ENCODE results near the gene QRFPR. TPM values are rescaled to one million over a fixed set of nuclear protein-coding genes. Genes with fewer than 3 reads are reported as not detected.

QRFPR gene
- total RNA-seq, 1 donor from 2014 or later = not detected

DNA sequence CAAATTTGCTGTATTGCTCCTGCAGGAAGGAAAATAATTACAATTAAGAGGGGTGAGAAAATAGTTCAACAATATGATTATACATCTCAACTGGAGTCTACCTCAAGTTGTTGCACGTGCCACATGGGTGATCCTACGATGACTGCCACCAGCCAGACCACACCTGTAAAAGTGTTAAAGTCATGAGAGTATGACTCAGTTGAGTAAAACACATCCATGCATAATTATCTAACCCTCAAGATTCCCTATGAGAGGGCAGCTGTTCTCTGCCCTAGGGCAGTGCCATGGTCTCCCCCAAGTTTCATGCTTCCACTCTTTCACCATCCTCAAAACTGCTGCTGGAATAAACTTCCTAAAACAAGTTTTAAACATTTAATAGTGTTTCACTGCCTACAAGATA, 44.1 kb downstream of the QRFPR start:
- H3K4me1 Mint-ChIP-seq = no peaks in the 10 kb centered on the region
- H3K36me3 Mint-ChIP-seq (ENCODE audit: low read depth) = no peaks in the 10 kb centered on the region

DNA sequence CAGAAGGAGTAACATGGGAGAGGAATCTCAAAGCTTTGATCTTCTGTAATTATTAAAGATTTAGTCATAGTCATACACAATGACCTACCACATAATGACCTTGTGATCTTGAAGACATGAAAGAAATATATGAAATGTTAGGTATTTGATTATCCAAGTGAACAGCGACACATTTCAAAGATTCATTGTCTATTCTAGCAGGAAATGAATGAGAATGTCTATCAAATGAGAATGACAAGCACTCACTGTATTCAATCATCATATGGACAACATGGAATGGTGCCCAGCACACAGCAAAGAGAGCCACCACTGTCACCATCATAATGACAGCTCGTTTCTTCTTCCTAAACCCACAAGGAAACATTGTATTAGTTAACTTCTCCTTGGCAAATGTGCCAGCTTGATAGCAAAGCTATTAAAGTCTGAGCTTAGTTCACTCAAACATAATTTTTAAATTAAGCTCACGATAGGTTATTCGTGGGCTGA, 50.6 kb downstream of the QRFPR start:
- DNase-seq (no peak), ATAC-seq (ENCODE audit: low read depth) (no peak)
- Mint-ChIP-seq H3K27ac (no peak overlapping the region), H3K9me3 (no peaks in the 10 kb centered on the region), H3K27me3 (peaks cover 5% of the 10 kb centered on the region), H3K4me3 (no peak overlapping the region), H3K4me1 (no peaks in the 10 kb centered on the region), H3K36me3 (ENCODE audit: low read depth) (no peaks in the 10 kb centered on the region)
- intact Hi-C loops (cut with micrococcal nuclease) = no loop called here
- no peak for TF ChIP-seq CTCF (IDR thresholded peaks at IDR 0.05)
- ChIA-PET POLR2A (no interaction called here), CTCF (no interaction called here)

More for the DNA sequence above, 44.1 kb downstream of the QRFPR start:
- POLR2A ChIA-PET = no interaction called here
- H3K9me3 Mint-ChIP-seq = no peaks in the 10 kb centered on the region
- intact Hi-C loops (cut with micrococcal nuclease) = no loop called here
- no peak overlapping the region for H3K4me3 Mint-ChIP-seq
- DNase-seq (no peak), ATAC-seq (ENCODE audit: low read depth) (no peak)
- TF ChIP-seq CTCF (IDR thresholded peaks at IDR 0.05) = no peak
- no peaks in the 10 kb centered on the region for H3K27me3 Mint-ChIP-seq
- H3K27ac Mint-ChIP-seq = no peak overlapping the region
- CTCF ChIA-PET = no interaction called here

GRCh38 chr4:121326597-121326996, 54.2 kb downstream of the QRFPR start:
- Mint-ChIP-seq H3K9me3 (no peaks in the 10 kb centered on the region), H3K36me3 (ENCODE audit: low read depth) (no peaks in the 10 kb centered on the region), H3K27ac (no peak overlapping the region), H3K4me1 (no peaks in the 10 kb centered on the region), H3K4me3 (no peak overlapping the region), H3K27me3 (peaks cover 5% of the 10 kb centered on the region)
- ChIA-PET CTCF (no interaction called here), POLR2A (no interaction called here)
- intact Hi-C loops (cut with micrococcal nuclease) = no loop called here
- DNase-seq = no peak
- no peak for ATAC-seq (ENCODE audit: low read depth)
- TF ChIP-seq CTCF (IDR thresholded peaks at IDR 0.05) = no peak

DNA sequence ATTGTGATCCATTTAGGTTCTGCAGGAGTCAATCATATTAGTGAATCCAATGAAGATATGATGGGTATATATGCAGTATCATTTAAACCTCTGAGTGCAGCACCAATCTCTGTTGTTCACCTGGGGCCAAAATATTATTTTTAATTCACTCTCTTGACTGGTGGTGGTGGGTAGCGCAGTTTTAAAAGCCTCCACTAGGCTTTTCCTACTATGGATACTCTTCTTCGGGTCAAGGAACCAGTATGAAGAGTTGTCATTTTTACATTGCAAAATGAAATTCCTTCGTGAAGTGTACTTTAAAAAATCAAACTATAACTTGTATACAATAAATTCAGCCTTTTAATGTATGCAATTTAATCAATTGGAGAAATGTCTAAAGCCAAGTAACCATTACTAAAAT, 56.5 kb downstream of the QRFPR start:
- Mint-ChIP-seq H3K36me3 (ENCODE audit: low read depth) (no peaks in the 10 kb centered on the region), H3K4me1 (no peaks in the 10 kb centered on the region), H3K9me3 (no peaks in the 10 kb centered on the region), H3K4me3 (no peak overlapping the region), H3K27ac (no peak overlapping the region), H3K27me3 (peaks cover 5% of the 10 kb centered on the region)
- TF ChIP-seq CTCF (IDR thresholded peaks at IDR 0.05) = no peak
- ChIA-PET CTCF (no interaction called here), POLR2A (no interaction called here)
- DNase-seq = no peak
- ATAC-seq (ENCODE audit: low read depth) = no peak
- intact Hi-C loops (cut with micrococcal nuclease) = no loop called here

DNA sequence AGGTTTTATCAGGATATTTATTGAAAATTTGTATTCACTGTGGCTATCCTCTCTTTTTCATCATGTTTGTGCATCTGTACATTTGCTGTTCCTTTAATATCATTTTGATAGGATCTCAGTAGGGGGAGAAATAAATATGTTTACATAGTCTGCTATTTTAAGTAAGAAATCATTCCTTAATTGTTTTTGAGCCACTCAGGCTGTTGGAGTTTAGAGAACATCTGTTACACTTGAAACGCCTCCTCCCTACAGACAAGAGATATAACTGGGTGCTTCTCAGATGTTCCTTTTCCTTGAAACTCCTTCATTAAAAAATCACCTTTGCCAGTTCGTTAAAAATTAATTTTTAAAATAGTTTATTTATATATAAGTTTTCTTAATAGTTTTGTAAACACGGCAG, 59.4 kb downstream of the QRFPR start:
- ChIA-PET CTCF (no interaction called here), POLR2A (no interaction called here)
- Mint-ChIP-seq H3K4me1 (no peaks in the 10 kb centered on the region), H3K27me3 (peaks cover 3% of the 10 kb centered on the region), H3K9me3 (peaks cover 5% of the 10 kb centered on the region), H3K27ac (no peak overlapping the region), H3K36me3 (ENCODE audit: low read depth) (no peaks in the 10 kb centered on the region), H3K4me3 (no peak overlapping the region)
- DNase-seq = no peak
- intact Hi-C loops (cut with micrococcal nuclease) = no loop called here
- TF ChIP-seq CTCF (IDR thresholded peaks at IDR 0.05) = no peak
- no peak for ATAC-seq (ENCODE audit: low read depth)

Data from activated B cell treated with CpG ODN at 0.5 μM for 24 hours (primary cell).